Body of pancreas (tissue), 4 donors: ENCODE results near the gene RAC2.

Source experiments
- POLR2A ChIP-seq, 3 donors: fragments of 450-650 bp; IDR thresholded peaks; one replicate each; pipeline ENCODE4 v1.6.1; 2016; ENCODE audit warnings: antibody characterized with exemption in 3 of 3, mild to moderate bottlenecking in 2 of 3
- TF ChIP-seq, protein P1 (sequence below), 7 experiments: fragments of 450-650 bp in 4 of 7; fragments of 200-600 bp in 3 of 7; sonication (generic) in 3 of 7; IDR thresholded peaks; one replicate each; pipeline ENCODE4 v1.5.1; 2016 to 2019; ENCODE audit warnings: antibody characterized with exemption in 7 of 7

DNA sequence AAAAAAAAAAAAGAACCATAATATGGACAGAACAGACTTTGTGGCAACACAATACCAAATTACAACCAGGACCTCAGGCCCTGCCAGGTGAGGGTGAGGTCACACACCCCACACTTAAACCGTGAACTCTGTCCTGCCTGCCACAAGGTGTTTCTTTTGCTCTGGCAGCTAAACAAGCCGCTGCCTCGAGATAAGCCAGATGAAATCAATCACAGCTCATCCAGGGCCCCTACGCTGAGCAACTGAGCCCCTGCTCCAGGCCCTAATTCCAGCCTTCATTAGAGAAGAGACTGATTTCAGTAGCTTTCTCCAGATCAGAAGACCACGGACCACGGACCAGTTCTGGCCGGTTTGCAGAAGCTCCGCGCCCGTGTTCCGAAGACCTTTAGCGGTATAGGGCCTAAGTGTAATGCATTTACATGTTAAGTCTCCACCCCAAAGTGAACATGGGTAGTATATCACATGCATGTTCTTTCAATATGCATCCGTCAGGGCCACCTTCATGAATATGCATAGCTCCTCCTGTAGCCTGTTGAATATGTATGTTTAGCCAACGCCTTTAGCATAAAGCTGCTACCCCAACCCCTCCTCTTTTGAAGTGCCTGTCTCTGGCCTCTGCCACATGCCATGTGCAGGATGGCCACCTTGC is 14.8 kb upstream of the RAC2 start:
- TF ChIP-seq, protein P1, sequence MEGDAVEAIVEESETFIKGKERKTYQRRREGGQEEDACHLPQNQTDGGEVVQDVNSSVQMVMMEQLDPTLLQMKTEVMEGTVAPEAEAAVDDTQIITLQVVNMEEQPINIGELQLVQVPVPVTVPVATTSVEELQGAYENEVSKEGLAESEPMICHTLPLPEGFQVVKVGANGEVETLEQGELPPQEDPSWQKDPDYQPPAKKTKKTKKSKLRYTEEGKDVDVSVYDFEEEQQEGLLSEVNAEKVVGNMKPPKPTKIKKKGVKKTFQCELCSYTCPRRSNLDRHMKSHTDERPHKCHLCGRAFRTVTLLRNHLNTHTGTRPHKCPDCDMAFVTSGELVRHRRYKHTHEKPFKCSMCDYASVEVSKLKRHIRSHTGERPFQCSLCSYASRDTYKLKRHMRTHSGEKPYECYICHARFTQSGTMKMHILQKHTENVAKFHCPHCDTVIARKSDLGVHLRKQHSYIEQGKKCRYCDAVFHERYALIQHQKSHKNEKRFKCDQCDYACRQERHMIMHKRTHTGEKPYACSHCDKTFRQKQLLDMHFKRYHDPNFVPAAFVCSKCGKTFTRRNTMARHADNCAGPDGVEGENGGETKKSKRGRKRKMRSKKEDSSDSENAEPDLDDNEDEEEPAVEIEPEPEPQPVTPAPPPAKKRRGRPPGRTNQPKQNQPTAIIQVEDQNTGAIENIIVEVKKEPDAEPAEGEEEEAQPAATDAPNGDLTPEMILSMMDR (IDR thresholded peaks at IDR 0.05) = no peak
- no peak for TF ChIP-seq POLR2A (IDR thresholded peaks at IDR 0.05)
